Mucosa of stomach (tissue), 1 donor: ENCODE results near the gene C1R.
"Not testable (repeated sequence)": the region's sequence is repeated elsewhere in the genome, so short reads cannot be mapped to it uniquely, and the experiment has no call there.

Experiments
- H3K27me3 ChIP-seq: one replicate; pipeline ENCODE4 v1.7.0; 2013; ENCODE audit warnings: mild to moderate bottlenecking, low read length; ENCODE audit not compliant: control insufficient read depth, insufficient read depth
- H3K36me3 ChIP-seq: one replicate; pipeline ENCODE4 v1.7.0; 2013; ENCODE audit warnings: low read length; ENCODE audit not compliant: control insufficient read depth, insufficient read depth
- H3K4me1 ChIP-seq: one replicate; pipeline ENCODE4 v1.7.0; 2013; ENCODE audit warnings: mild to moderate bottlenecking, low read length; ENCODE audit not compliant: control insufficient read depth, insufficient read depth
- H3K4me3 ChIP-seq: one replicate; pipeline ENCODE4 v1.7.0; 2013; ENCODE audit warnings: low read length
- H3K9ac ChIP-seq: one replicate; pipeline ENCODE4 v1.7.0; 2013; ENCODE audit warnings: mild to moderate bottlenecking, low read length, moderate library complexity
- H3K9me3 ChIP-seq: one replicate; pipeline ENCODE4 v1.7.0; 2013; ENCODE audit warnings: mild to moderate bottlenecking, low read length, moderate library complexity; ENCODE audit not compliant: control insufficient read depth
- donor health status: Pancreatic carcinoma.

The C1R gene

GRCh38 chr12:7116196-7116595 lies 24.0 kb upstream of the C1R start:
- H3K36me3 ChIP-seq, result no peaks in the 10 kb centered on the region
- H3K9me3 ChIP-seq, result no peaks in the 10 kb centered on the region
- H3K9ac ChIP-seq, result no peak overlapping the region

GRCh38 chr12:7114851-7115250 lies 22.6 kb upstream of the C1R start:
- Histone ChIP-seq H3K36me3 (no peaks in the 10 kb centered on the region), H3K9me3 (no peaks in the 10 kb centered on the region), H3K9ac (no peak overlapping the region), H3K27me3 (no peaks in the 10 kb centered on the region), H3K4me1 (no peaks in the 10 kb centered on the region), H3K4me3 (no peak overlapping the region)

More at GRCh38 chr12:7116196-7116595, 24.0 kb upstream of the C1R start:
- Histone ChIP-seq H3K27me3 (no peaks in the 10 kb centered on the region), H3K4me3 (no peak overlapping the region), H3K4me1 (no peaks in the 10 kb centered on the region)

DNA sequence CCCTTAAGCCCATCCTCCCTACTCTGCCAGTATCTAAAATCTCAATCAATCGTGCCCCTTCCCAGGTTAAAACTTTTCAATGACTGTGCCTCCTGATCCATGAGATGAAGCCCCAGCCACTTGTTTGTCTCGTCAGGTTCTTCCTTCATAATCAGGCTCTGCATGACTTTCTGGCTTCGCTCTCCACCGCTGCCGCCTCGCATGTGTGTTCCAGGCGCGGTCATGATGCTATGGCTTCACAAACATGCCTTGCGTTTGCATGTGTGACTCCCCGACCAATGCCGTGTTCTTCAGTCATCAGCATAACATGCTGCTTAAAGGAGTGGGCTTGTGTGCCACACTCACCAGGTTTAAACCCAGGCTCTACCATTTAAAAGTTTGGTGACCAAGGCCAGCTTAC lies 21.8 kb upstream of the C1R start:
- Histone ChIP-seq H3K9ac (no peak overlapping the region), H3K4me3 (no peak overlapping the region), H3K27me3 (no peaks in the 10 kb centered on the region), H3K9me3 (no peaks in the 10 kb centered on the region), H3K4me1 (peaks cover 6% of the 10 kb centered on the region), H3K36me3 (no peaks in the 10 kb centered on the region)

DNA sequence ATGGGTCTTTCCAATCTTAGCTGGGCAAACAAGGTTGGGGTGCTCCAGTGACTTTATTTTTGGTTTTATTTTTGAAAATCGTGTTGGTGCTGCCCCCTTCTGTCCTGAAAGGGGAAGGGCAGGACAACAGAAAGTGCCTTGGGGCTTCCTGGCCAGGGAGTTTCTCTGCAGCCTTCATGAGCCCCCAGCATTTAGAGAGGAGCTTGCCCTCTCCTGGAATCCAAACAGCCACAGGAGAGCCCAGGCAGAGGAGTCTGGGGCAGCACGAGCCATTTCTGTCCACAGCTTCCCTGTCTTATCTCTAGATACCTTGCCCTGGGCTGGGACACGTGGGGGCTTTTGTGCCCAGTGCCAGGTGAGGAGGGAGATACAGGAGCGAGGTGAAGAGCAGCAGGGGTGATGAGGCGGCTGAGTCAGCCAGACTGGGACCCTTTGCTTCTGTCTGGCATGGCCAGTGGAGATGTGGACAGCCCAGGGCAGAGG lies 21.2 kb upstream of the C1R start:
- Histone ChIP-seq H3K27me3 (no peaks in the 10 kb centered on the region), H3K9ac (no peak overlapping the region), H3K4me3 (no peak overlapping the region), H3K9me3 (no peaks in the 10 kb centered on the region), H3K4me1 (peaks cover 6% of the 10 kb centered on the region), H3K36me3 (no peaks in the 10 kb centered on the region)

- H3K27me3 ChIP-seq, result no peaks in the 10 kb centered on the region
- H3K4me1 ChIP-seq, result peaks cover 6% of the 10 kb centered on the region
- H3K36me3 ChIP-seq, result no peaks in the 10 kb centered on the region
- no peak overlapping the region for H3K9ac ChIP-seq
- no peak overlapping the region for H3K4me3 ChIP-seq
- no peaks in the 10 kb centered on the region for H3K9me3 ChIP-seq
These were observed 19.8 kb upstream of the C1R start for GRCh38 chr12:7112041-7112440.

DNA sequence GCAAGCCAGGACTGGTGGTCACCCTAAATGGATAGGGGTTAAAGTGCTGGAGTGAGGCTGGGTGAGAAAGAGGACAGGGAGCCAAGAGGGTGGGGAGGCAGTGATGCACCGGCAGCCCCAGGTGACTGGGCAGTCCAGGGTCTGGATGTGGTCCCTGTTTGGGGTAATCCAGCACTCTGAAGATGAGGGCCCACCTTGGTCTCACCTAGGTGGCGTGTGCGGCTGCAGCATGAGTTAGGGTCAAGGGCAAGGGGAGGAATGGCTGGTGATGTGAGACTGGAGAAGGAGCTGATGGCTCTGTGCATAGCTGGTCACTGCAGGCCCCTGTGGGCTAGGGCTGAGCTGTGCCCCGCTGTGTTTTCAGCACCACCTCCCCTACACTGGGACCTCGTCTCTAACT lies 18.4 kb upstream of the C1R start:
- H3K27me3 ChIP-seq, result no peaks in the 10 kb centered on the region
- no peak overlapping the region for H3K9ac ChIP-seq
- no peak overlapping the region for H3K4me3 ChIP-seq
- no peaks in the 10 kb centered on the region for H3K36me3 ChIP-seq
- H3K4me1 ChIP-seq, result peaks cover 6% of the 10 kb centered on the region
- no peaks in the 10 kb centered on the region for H3K9me3 ChIP-seq

GRCh38 chr12:7109572-7109920 lies 17.3 kb upstream of the C1R start:
- H3K9ac ChIP-seq, result peak overlapping the region; percentile 95
- H3K36me3 ChIP-seq, result no peaks in the 10 kb centered on the region
- peaks cover 6% of the 10 kb centered on the region for H3K4me1 ChIP-seq
- H3K27me3 ChIP-seq, result no peaks in the 10 kb centered on the region
- H3K4me3 ChIP-seq, result no peak overlapping the region
- H3K9me3 ChIP-seq, result no peaks in the 10 kb centered on the region

DNA sequence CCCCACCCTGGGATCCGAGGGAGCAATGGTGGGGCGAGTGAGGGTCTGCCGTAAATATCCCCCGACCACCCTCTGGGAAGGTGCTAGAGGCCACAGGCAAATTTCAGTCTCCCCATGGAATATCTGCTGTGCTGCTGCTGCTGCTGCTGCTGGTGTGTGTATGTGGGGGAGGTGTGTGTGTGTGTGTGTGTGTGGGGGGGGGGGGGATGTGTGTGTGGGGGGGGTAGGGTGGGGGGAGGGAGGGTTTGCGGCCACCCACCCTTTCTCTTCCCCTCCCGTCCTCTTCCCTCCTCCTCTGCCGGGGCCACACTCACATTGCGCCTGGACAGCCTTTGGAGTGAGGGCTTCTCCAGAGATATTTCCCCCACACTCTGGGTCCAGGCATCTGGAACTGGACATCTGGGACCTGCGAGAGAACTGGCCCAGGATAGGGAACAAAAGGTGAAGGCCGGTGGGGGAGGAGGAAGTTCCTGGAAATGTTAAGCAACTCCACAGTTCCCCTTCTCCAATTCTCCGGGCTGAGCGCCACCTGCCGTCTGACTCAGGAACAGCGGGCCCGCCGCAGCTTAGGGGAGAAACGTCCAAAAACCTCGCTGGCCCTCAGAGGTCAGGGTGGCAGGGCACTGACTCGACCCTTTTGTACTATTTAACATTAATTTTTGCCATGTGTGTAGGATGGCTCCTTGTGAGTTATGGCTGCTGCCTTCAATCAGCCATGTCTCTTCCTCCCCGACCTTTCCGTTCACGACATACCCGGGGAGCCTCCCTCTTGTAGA lies 16.7 kb upstream of the C1R start, which contains the start of gene C1RL:
C1RL (minus strand) TSS at position 419 of the 776 bp plus-strand sequence; CDS start at position 385, 34 bp downstream.
- Histone ChIP-seq H3K27me3 (no peaks in the 10 kb centered on the region), H3K4me1 (peaks cover 6% of the 10 kb centered on the region), H3K9me3 (no peaks in the 10 kb centered on the region), H3K9ac (peak within 1 kb of the TSS; percentile 95), H3K36me3 (no peaks in the 10 kb centered on the region), H3K4me3 (peak within 1 kb of the TSS; percentile 66)

DNA sequence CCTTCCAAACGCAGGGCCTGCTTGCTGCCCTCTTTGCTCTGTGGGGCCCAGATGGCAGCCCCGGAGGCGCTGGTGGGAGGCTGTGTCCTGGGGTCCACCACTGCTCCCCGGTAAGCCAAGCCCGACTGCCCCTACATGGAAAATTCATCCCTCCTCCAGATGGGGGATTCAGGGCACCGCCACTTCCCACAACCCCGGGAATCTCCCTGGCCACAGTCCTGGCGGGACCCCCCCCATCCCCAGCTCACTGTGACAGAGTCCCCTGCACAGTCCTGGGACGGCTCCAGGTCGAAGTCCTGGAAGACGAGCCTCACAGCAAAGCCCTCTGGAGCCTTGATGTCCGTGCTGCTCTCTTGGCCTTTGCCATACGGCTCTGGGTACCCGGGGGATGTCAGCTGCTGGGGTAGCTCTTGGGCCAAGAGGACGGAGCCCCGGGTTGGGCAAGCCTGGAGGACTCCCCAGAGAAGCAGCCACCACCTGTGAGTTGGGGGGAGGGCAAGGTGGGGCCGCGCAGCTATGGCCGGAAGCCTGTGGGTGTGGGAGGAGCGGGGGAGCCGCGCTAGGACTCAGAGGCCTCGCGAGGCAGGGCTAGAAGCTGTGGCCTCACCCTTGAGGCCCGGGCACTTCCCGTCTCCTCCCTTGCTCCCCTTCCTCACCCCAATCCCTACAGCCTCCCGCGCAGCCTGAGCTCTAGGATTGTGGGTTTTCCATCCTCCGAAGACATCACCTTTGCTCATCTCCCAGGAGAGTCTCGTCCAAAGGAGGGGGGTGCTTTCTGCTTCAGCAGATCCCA lies 16.0 kb upstream of the C1R start:
- Histone ChIP-seq H3K9ac (peak overlapping the region; percentile 95), H3K36me3 (no peaks in the 10 kb centered on the region), H3K27me3 (no peaks in the 10 kb centered on the region), H3K4me1 (peaks cover 6% of the 10 kb centered on the region), H3K9me3 (no peaks in the 10 kb centered on the region), H3K4me3 (peak overlapping the region; percentile 66)

GRCh38 chr12:7107636-7108002 lies 15.4 kb upstream of the C1R start:
- Histone ChIP-seq H3K4me1 (peaks cover 6% of the 10 kb centered on the region), H3K27me3 (no peaks in the 10 kb centered on the region), H3K9me3 (no peaks in the 10 kb centered on the region), H3K4me3 (peak overlapping the region; percentile 66), H3K9ac (peak overlapping the region; percentile 95), H3K36me3 (no peaks in the 10 kb centered on the region)

DNA sequence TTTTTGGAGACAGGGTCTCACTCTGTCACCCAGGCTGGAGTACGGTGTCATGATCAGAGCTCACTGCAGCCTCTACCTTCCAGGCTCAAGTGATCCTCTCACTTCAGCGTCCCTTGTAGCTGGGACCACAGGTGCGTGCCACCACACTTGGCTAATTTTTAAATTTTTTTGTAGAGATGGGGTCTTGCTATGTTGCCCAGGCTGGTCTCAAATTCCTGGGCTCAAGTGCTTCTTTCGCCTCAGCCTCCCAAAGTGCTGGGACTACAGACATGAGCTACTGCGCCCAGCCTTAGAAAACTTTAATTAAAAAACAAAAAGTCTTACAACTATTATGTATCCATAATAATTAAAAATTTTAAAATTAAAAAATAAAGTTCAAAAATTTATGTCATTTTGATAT lies 14.9 kb upstream of the C1R start:
- not testable (repeated sequence) for H3K36me3 ChIP-seq, H3K27me3 ChIP-seq, H3K4me1 ChIP-seq, H3K4me3 ChIP-seq, H3K9me3 ChIP-seq, H3K9ac ChIP-seq

GRCh38 chr12:7106082-7106481 lies 13.8 kb upstream of the C1R start:
- Histone ChIP-seq H3K4me1 (peaks cover 6% of the 10 kb centered on the region), H3K27me3 (no peaks in the 10 kb centered on the region), H3K9ac (no peak overlapping the region), H3K9me3 (no peaks in the 10 kb centered on the region), H3K36me3 (no peaks in the 10 kb centered on the region), H3K4me3 (no peak overlapping the region)
